Right cardiac atrium (tissue), 5 donors: ENCODE measurements around the gene YJEFN3. TPM values are rescaled to one million over a fixed set of nuclear protein-coding genes. Genes with fewer than 3 reads are reported as not detected.
A peak's percentile ranks its signal among the peaks of the same experiment; 100 is the strongest.

ENCODE experiments used
- ATAC-seq, 2 donors: fragments of 200-7000 bp; cut with Tn5 transposase; one replicate each; pipeline versions ENCODE4 v1.8.0 to v1.9.1; 2020; ENCODE audit warnings: moderate library complexity in 2 of 2, mild to moderate bottlenecking in 1 of 2
- DNase-seq, 3 donors: peaks; one replicate each; pipeline ENCODE4 v3.0.0-alpha.2; 2020
- H3K27ac ChIP-seq: one replicate; pipeline ENCODE4 v1.5.1; 2013; ENCODE audit warnings: mild to moderate bottlenecking, low read length, control low read depth, moderate library complexity
- H3K27me3 ChIP-seq: one replicate; pipeline ENCODE4 v1.6.1; 2013; ENCODE audit not compliant: control insufficient read depth, insufficient read depth
- H3K4me1 ChIP-seq: one replicate; pipeline ENCODE4 v1.6.1; 2013; ENCODE audit warnings: low read length; ENCODE audit not compliant: control insufficient read depth, insufficient read depth
- H3K4me3 ChIP-seq: one replicate; pipeline ENCODE4 v1.5.1; 2013; ENCODE audit warnings: low read length, control low read depth
- H3K9me3 ChIP-seq: one replicate; pipeline ENCODE4 v1.6.1; 2013; ENCODE audit warnings: low read length; ENCODE audit not compliant: control insufficient read depth
- WGBS: extraction: QIAGEN DNeasy Blood & Tissue Kit; methylation state at CpG from one replicate; pipeline ENCODE4 v1.1.7; 2013; 5-methylcytosine and 5-hydroxymethylcytosine counted together
- intact Hi-C, 4 donors: fragments of 100-400 bp; cut with DNase I; formaldehyde crosslinking; loops; one replicate each; pipeline versions ENCODE4 v1.11.0 to v1.14.0; 2022 to 2023
- polyA plus RNA-seq: library from polyadenylated mRNA; stranded (reverse); fragments of 200-250 nt; gene quantifications from one replicate; pipeline ENCODE4 v1.2.3, GENCODE V29; 2013
- total RNA-seq, 4 donors: library from RNA; stranded (reverse); fragmentation: NEBNext Ultra II Directional; extraction: Animal tissue kit (Norgen Biotek cat#: 25700); gene quantifications; one replicate each; pipeline ENCODE4 v1.2.1, GENCODE V29; 2021
- donor health status: healthy with polysubstance abuse.
- donor health status: DM: no; HTN: yes; CAD: no.
- donor health status: DM: no; HTN: no; CAD: no.
- donor health status: DM: no; HTN: yes; CAD: no; lungs with severe emphysema.
- donor health status: DM: yes; HTN: yes; CAD: no.

Gene YJEFN3
- total and polyA plus RNA-seq, 5 donors = 1.3 to 4.3 (median 1.7) TPM

DNA sequence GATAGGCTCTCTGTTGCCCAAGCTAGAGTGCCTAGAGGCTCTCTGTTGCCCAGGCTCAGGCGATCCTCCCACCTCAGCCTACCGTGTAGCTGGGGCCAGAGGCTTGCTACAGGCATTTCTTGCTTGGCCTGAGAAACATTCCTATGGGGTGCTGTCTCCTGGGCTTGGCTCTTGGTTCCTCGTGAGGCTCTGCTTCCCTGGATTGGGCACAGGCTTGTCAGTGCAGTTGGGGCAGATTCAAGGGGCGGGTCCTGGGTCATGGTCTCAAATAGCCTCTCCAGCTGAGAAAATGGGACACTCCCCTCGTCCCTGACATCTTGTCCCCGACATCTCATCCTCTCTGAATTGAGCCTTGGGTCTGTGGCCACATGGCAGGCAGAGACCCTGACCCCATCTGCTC lies 18.3 kb upstream of the YJEFN3 start:
- H3K27ac ChIP-seq = no peak overlapping the region
- no peaks in the 10 kb centered on the region for H3K27me3 ChIP-seq
- intact Hi-C loops = no loop called here
- H3K4me1 ChIP-seq = no peaks in the 10 kb centered on the region
- no peaks in the 10 kb centered on the region for H3K9me3 ChIP-seq
- 33% methylated on average over 6 of the region's 6 CpGs for WGBS
- H3K4me3 ChIP-seq = no peak overlapping the region
- no peak for ATAC-seq
- peak in 1 of 3 donors; percentile 20 for DNase-seq

DNA sequence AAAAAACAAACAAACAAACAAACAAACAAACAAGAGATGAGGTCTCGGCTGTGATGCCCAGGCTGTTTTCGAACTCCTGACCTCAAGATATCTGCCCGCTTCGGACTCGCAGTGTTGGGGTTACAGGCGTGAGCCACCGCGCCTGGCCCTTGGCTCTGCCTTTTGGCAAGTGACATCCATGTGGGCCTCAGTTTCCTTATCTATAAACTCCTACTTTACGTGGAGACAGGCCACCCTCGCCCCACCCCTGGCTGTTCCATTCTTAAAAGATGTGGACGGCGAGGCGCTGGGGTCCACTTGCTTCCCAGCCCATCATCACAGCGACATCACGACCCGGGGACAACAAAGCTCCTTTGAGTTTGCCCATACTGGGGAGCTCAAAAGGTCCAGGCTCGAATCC lies 15.0 kb upstream of the YJEFN3 start:
- intact Hi-C loops = no loop called here
- Histone ChIP-seq H3K9me3 (no peaks in the 10 kb centered on the region), H3K27ac (no peak overlapping the region), H3K4me3 (no peak overlapping the region), H3K27me3 (no peaks in the 10 kb centered on the region), H3K4me1 (peaks cover 1% of the 10 kb centered on the region)
- peak in 1 of 3 donors; percentile 63 for DNase-seq
- 78% methylated on average over 17 of the region's 17 CpGs for WGBS
- no peak for ATAC-seq

DNA sequence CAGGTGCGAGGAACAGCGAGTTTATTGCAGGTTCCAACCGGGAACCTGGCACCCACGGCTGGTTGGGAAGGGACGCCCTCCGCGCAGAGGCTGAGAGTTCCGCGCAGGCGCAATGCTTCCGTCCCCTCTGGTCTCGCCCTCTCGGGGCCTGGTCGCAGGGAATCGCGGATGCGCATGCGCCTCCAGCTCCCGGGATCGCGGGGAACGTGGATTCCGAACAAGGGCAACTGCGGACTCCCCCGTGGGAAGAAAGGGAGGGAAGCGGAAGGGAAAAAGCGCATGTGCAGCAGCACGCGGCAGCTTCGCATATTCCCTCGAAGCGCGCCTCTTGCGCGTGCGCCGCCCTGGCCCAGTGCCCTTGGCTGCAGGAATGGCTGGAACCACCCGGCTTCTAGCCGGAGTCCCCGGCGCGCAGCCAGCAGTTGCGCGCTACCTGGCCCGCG lies 14.5 kb upstream of the YJEFN3 start:
- Histone ChIP-seq H3K9me3 (no peaks in the 10 kb centered on the region), H3K27ac (no peak overlapping the region), H3K4me1 (peaks cover 1% of the 10 kb centered on the region), H3K27me3 (no peaks in the 10 kb centered on the region), H3K4me3 (no peak overlapping the region)
- intact Hi-C loops = no loop called here
- peak; percentile 90 to 96 (median 95) for DNase-seq
- 14% methylated on average over 46 of the region's 46 CpGs for WGBS
- peak; percentile 51 to 52 for ATAC-seq

DNA sequence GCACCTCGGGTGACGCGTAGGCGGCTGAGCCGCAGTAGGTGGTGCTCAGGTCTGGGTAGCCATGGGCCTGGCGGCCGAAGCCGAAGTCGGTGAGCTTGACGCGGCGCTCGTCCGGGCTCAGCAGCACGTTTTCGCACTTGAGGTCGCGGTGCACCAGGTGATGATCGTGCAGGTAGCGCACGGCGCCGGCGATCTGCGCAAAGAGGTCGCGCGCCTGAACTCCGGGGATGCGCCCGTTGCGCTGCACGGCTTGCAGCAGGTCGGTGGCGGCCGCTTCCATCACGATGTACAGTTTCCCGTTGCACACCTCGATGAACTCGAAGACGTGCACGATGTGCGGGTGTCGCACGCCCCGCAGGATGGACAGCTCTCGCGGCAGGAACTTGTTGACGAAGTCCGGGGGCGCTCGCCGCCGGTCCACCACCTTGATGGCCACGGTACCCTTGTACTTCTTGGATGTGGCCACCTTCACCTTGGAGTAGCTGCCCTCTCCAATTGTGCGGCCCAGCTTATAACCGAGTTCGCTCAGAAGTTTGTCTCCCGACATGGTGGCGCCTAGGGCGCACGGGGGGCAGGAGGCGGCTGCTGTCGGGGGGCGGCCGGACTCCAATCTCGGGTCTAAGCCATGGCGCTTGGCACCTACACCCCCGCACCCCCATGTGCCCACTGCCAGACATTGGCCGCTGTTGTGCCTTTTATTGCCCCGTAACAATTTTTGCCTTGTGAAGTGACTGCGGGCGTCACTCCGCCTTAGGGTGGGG lies 13.7 kb upstream of the YJEFN3 start, which contains the start of gene TSSK6:
Gene TSSK6 (minus strand): TSS at position 668 of the 761 bp plus-strand sequence. CDS start 121 bp downstream, at position 547.
- peak within 1 kb of the TSS; percentile 79 for H3K4me3 ChIP-seq
- DNase-seq (peak in 1 of 3 donors; percentile 76), ATAC-seq (peak; percentile 0 to 2)
- peak within 1 kb of the TSS; percentile 82 for H3K27ac ChIP-seq
- WGBS = 79% methylated on average over 74 of the region's 74 CpGs
- H3K9me3 ChIP-seq = no peaks in the 10 kb centered on the region
- intact Hi-C loops = no loop called here
- H3K27me3 ChIP-seq = no peaks in the 10 kb centered on the region
- peaks cover 1% of the 10 kb centered on the region for H3K4me1 ChIP-seq

DNA sequence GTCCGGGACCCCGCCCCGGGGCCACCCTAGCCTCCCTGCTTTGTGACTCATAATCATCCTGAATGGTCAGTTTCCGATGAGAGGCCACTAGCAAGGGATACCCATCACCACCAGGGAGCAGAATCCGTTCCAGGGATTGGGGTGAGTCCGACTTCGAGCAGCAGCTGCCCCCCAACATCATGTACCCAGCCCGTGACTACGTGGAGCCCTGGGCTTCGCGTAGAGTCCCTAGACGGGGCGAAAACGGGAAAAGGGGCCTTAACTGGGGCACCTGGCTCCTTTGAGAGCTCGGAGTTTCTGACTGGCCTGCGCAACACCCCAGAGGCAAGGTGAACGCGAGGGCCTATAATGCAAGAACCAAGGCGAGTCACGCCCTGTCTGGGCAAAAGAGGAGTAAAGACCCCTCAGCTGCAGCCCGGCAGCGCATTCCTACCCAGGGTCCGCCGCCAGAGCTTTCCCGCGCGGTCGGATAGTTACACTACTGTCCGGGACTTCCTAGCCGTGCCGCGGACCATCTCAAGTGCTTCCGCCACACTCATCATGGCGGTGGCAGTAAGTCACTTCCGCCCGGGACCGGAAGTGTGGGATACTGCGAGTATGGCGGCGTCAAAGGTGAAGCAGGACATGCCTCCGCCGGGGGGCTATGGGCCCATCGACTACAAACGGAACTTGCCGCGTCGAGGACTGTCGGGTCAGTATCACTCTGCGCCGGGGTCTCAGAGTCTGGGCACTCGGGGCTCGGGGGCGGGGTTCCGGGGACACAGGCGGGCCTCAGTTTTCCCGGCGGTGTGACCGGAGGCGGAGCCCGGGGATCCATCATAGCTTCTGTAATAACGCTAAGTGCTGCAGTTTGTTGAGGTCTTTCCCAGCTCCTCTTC lies 12.8 kb upstream of the YJEFN3 start, which contains the start of gene NDUFA13:
Gene NDUFA13 (plus strand): TSS at position 584 of the 878 bp plus-strand sequence. CDS start 14 bp downstream, at position 598.
- DNase-seq (peak; percentile 92 to 97 (median 97)), ATAC-seq (peak; percentile 91 to 92)
- Histone ChIP-seq H3K4me3 (peak within 1 kb of the TSS; percentile 79), H3K9me3 (no peaks in the 10 kb centered on the region), H3K27me3 (no peaks in the 10 kb centered on the region), H3K4me1 (peaks cover 1% of the 10 kb centered on the region), H3K27ac (peak within 1 kb of the TSS; percentile 82)
- 5% methylated on average over 61 of the region's 61 CpGs for WGBS
- intact Hi-C loops = no loop called here

DNA sequence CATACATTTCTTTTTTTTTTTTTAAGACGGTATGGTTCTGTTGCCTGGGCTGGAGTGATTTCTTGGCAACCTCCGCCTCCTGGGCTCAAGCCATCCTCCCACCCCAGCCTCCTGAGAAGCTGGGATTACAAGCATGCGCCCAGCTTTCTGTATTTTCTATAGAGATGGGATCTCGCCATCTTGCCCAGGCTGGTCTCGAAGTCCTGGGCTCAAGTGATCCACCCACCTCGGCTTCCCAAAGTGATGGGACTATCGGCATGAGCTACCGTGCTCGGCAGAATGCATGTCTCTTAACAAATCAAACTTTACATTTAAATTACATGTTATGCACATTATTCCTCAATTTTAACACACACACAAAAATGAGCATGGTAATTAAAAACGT lies 11.5 kb upstream of the YJEFN3 start:
- intact Hi-C loops = no loop called here
- peaks cover 1% of the 10 kb centered on the region for H3K4me1 ChIP-seq
- H3K4me3 ChIP-seq = peak overlapping the region; percentile 79

DNA sequence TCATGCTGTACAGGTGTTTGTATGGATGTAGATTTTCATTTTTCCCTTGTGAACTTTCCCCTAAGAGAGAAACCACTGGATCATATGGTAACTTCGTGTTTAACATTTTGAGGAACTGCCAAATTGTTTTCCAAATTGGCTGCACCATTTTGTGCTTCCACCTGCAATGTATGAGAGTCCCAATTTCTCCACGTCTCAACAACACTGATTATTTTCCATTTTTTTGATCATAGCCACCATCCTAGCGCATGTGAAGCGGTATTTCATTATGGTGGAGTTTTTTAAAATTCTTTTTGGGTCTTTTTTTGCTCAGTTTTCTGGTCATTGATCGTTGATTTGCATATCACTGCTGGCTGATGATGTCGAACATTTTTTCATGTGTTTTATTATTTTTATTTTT lies 7.7 kb upstream of the YJEFN3 start:
- Histone ChIP-seq H3K27me3 (no peaks in the 10 kb centered on the region), H3K4me1 (peaks cover 1% of the 10 kb centered on the region), H3K4me3 (no peak overlapping the region), H3K9me3 (no peaks in the 10 kb centered on the region), H3K27ac (no peak overlapping the region)
- ATAC-seq (no peak), DNase-seq (no peak)
- WGBS = 79% methylated on average over 6 of the region's 6 CpGs
- intact Hi-C loops = no loop called here

More for the DNA sequence above, 11.5 kb upstream of the YJEFN3 start:
- no peaks in the 10 kb centered on the region for H3K27me3 ChIP-seq
- no peak overlapping the region for H3K27ac ChIP-seq
- peak in 1 of 3 donors; percentile 43 for DNase-seq
- no peak for ATAC-seq
- H3K9me3 ChIP-seq = no peaks in the 10 kb centered on the region
- 85% methylated on average over 10 of the region's 10 CpGs for WGBS

DNA sequence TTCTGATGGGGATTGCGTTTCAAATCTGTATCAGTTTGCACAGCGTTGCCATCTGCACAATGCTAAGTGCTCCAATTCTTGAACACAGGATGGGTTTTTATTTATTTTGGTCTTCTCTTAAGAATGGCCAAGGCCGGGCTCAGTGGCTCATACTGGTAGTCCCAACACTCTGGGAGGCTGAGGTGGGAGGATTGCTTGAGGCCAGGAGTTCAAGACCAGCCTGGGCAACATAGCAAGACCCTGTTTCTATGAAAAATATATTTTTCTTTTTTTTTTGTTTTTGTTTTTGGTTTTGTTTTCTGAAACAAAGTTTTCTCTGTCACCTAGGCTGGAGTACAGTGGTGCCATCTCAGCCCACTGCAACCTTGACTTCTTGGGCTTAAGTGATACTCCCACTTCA lies 5.5 kb upstream of the YJEFN3 start:
- Histone ChIP-seq H3K4me3 (no peak overlapping the region), H3K27me3 (no peaks in the 10 kb centered on the region), H3K9me3 (no peaks in the 10 kb centered on the region), H3K4me1 (no peaks in the 10 kb centered on the region), H3K27ac (no peak overlapping the region)
- intact Hi-C loops = no loop called here
- WGBS = 83% methylated on average over 3 of the region's 3 CpGs
- ATAC-seq (no peak), DNase-seq (no peak)

DNA sequence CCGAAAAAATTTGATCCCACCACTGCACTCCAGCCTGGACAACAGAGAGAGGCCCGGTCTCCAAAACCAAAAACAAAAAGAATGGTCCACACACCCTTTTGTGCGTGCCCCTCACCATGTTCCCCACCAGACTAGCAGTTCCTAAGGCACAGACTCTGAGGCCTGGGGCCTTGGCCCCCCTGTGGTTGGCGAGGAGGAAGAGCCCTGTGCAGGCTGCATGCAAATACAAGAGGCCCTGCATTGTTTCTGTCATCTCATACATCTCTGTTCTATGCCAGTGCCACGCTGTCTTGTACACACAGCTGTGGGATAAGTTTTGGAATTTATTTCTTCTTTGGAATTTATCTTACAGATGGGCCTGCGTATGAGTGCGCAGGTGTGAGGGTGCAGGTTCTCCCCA lies 4.7 kb upstream of the YJEFN3 start:
- no peaks in the 10 kb centered on the region for H3K27me3 ChIP-seq
- intact Hi-C loops = no loop called here
- no peak overlapping the region for H3K4me3 ChIP-seq
- ATAC-seq (no peak), DNase-seq (no peak)
- no peaks in the 10 kb centered on the region for H3K9me3 ChIP-seq
- H3K27ac ChIP-seq = no peak overlapping the region
- WGBS = 93% methylated on average over 7 of the region's 7 CpGs
- no peaks in the 10 kb centered on the region for H3K4me1 ChIP-seq

DNA sequence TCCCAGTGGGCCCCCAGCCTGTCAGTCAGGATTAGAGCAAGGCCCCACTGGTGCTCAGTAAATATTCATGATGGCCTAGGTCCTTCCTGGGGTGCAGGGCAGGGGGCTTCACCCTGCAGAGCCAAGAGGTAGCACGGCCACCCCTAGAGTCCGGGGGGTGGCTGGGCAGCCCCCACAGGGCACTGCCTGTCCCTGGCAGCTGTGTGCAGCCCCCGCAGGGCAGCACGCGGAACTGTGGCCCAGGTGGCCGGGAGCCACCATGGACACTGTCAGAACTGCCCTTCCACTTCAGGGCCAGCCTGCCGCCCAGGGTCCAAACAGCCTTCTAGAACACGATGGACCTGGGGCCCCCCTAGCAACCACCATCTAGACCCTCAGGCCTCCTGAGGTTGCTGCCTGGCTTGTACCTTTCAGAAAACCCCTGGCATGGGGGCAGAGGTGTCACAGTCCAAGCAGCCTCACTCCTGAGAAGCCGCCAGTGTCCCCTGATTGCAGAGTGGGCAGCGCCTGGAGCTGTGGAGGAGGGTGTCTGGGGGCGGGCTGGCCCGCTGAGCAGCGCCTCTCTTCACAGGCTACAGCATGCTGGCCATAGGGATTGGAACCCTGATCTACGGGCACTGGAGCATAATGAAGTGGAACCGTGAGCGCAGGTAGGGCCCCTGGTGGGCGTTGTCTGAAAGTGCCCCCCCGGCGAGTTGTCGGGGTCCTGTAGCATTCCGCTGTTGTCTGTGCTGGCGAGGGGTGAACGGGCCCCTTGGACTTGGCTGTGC lies 2.9 kb upstream of the YJEFN3 start:
- H3K4me1 ChIP-seq = no peaks in the 10 kb centered on the region
- DNase-seq (no peak), ATAC-seq (no peak)
- H3K4me3 ChIP-seq = no peak overlapping the region
- no peak overlapping the region for H3K27ac ChIP-seq
- H3K9me3 ChIP-seq = no peaks in the 10 kb centered on the region
- 84% methylated on average over 23 of the region's 23 CpGs for WGBS
- H3K27me3 ChIP-seq = no peaks in the 10 kb centered on the region
- intact Hi-C loops = no loop called here
